ENCODE results near the gene MBLAC2.

MBLAC2 gene

GRCh38 chr5:90472783-90473395, 1.7 kb downstream of the MBLAC2 start:
- in situ Hi-C loops (cut with MboI; ENCODE audit: low sequenced_read_pairs): no loop called here

- in situ Hi-C loops (cut with MboI; ENCODE audit: low sequenced_read_pairs): no loop called here
These were observed 13.3 kb downstream of the MBLAC2 start for GRCh38 chr5:90461288-90461687.

GRCh38 chr5:90446961-90447360, 27.6 kb downstream of the MBLAC2 start:
- in situ Hi-C loops (cut with MboI; ENCODE audit: low sequenced_read_pairs): no loop called here

GRCh38 chr5:90440644-90441043, 33.9 kb downstream of the MBLAC2 start:
- in situ Hi-C loops (cut with MboI; ENCODE audit: low sequenced_read_pairs): no loop called here

- in situ Hi-C loops (cut with MboI; ENCODE audit: low sequenced_read_pairs): no loop called here
These were observed 36.5 kb downstream of the MBLAC2 start for GRCh38 chr5:90438100-90438499.

GRCh38 chr5:90437663-90438062, 36.9 kb downstream of the MBLAC2 start:
- in situ Hi-C loops (cut with MboI; ENCODE audit: low sequenced_read_pairs): no loop called here

- in situ Hi-C loops (cut with MboI; ENCODE audit: low sequenced_read_pairs): no loop called here
These were observed 40.4 kb downstream of the MBLAC2 start for GRCh38 chr5:90434116-90434714.

GRCh38 chr5:90424245-90424644, 50.3 kb downstream of the MBLAC2 start:
- in situ Hi-C loops (cut with MboI; ENCODE audit: low sequenced_read_pairs): no loop called here

- in situ Hi-C loops (cut with MboI; ENCODE audit: low sequenced_read_pairs): no loop called here
These were observed 53.4 kb downstream of the MBLAC2 start for GRCh38 chr5:90421136-90421535.

- in situ Hi-C loops (cut with MboI; ENCODE audit: low sequenced_read_pairs): no loop called here
These were observed 56.4 kb downstream of the MBLAC2 start for GRCh38 chr5:90418214-90418613.

GRCh38 chr5:90410178-90410762, 64.3 kb downstream of the MBLAC2 start:
- in situ Hi-C loops (cut with MboI; ENCODE audit: low sequenced_read_pairs): no loop called here

- in situ Hi-C loops (cut with MboI; ENCODE audit: low sequenced_read_pairs): no loop called here
These were observed 65.0 kb downstream of the MBLAC2 start, which contains the start of gene CETN3 for GRCh38 chr5:90409318-90410177. TSS of gene CETN3 (minus strand) at chr5:90409756. CDS start at chr5:90409661, 95 bp downstream.

- in situ Hi-C loops (cut with MboI; ENCODE audit: low sequenced_read_pairs): no loop called here
These were observed 65.8 kb downstream of the MBLAC2 start for GRCh38 chr5:90408571-90409317.

Data from HL-60/S4 (cell line).